Dermis microvascular lymphatic vessel endothelial cell (primary cell): ENCODE measurements around the gene NME3. TPM values are rescaled to one million over a fixed set of nuclear protein-coding genes. Genes with fewer than 3 reads are reported as not detected.

Experiments used
- DNase-seq, 2 donors: peaks; one replicate each; pipeline versions ENCODE4 v3.0.0 to v3.0.0-alpha.2; 2010; ENCODE audit warnings: low read depth in 2 of 2
- total RNA-seq: library from RNA; depleted of rRNA; stranded (reverse); fragments of >200 nt; gene quantifications from 2 replicates; pipeline ENCODE4 v1.2.1, GENCODE V29; 2014

The NME3 gene
- total RNA-seq, 1 donor from 2014 or later, result 33.0 TPM

GRCh38 chr16:1769402-1770300 is 1.7 kb downstream of the NME3 start:
- no peak for DNase-seq

DNA sequence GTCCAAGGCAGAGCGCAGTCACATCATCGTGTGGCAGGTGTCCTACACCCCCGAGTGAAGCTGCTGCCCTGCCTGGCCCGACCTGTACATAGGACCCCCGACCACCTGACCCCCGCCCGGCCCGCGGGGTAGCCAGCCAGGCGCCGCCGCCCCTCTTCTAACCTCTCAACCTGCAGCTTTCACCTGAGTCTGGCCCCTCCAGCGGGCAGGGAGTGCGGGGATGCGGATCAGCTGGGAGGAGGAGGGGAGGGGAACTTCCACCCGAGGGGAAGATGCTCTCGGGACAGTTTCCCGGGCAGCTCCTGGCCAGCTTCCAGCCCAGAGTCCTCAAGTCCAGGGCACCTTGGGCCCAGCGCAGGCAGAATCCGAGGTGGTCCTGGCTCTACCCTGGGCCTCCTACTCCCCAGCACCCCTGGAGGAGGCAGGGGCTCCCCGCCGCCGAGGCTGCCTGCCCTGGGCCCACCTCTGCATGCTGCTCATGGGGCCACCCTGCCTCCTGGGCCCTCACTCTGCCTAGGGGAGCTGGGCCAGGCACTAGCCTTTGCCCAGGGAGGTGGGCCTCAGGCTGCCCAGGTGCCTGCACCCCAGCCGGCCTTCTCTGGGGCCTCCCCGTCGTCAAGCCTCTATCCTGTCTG is 2.5 kb downstream of the NME3 start:
- no peak for DNase-seq

- no peak for DNase-seq
Observed at GRCh38 chr16:1768061-1768766, 3.1 kb downstream of the NME3 start.

- DNase-seq, result no peak
Observed at GRCh38 chr16:1767116-1767994, 4.0 kb downstream of the NME3 start.

DNA sequence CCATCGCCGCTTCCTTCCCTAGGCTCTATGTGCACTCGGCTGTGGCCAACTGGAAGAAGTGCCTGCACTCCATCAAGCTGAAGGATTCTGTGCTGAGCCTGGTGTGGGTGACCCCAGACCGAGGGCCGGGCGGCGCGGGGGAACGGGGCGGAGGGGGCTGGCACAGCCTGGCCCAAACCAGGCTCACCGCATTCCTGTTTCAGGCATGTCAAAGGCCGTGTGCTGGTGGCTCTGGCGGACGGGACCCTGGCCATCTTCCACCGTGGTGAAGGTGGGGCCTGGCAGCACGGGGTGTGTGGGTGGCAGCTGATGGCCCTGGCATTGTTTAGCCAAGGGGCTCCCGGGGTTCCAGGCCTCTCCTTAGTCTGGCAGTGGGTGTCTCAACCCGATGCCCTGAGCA is 4.6 kb downstream of the NME3 start:
- no peak for DNase-seq

GRCh38 chr16:1766231-1766630 is 5.1 kb downstream of the NME3 start:
- no peak for DNase-seq

DNA sequence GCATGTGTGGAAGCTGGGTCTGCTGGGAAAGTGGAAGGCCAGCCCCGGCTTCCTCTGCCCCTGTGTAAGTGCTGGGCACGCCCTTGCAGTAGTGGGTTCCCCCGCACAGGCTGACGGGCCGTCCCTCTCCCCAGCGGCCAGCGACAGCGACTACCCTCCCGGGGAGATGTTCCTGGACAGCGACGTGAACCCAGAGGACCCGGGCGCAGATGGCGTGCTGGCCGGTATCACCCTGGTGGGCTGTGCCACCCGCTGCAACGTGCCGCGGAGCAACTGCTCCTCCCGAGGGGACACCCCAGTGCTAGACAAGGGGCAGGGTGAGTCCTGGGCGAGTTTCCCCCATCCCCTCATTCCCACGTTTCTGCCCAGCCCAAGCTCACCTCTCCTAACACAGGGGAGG is 5.5 kb downstream of the NME3 start:
- DNase-seq, result no peak

DNA sequence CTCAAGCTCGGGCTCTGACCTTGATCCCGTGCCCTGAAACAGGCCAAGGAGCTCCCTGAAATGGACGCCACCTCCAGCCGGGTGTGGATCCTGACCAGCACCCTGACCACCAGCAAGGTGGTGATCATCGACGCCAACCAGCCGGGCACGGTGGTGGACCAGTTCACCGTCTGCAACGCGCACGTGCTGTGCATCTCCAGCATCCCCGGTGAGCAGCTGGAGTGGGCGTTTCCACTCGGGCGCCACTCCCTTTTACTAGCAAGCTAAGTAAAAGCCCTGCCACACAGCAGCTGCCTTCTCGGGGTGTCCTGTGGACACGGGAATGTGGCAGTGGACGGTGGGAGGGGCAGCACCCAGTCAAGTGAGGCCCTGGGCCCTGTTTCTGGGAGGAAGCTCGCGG is 6.4 kb downstream of the NME3 start:
- no peak for DNase-seq

DNA sequence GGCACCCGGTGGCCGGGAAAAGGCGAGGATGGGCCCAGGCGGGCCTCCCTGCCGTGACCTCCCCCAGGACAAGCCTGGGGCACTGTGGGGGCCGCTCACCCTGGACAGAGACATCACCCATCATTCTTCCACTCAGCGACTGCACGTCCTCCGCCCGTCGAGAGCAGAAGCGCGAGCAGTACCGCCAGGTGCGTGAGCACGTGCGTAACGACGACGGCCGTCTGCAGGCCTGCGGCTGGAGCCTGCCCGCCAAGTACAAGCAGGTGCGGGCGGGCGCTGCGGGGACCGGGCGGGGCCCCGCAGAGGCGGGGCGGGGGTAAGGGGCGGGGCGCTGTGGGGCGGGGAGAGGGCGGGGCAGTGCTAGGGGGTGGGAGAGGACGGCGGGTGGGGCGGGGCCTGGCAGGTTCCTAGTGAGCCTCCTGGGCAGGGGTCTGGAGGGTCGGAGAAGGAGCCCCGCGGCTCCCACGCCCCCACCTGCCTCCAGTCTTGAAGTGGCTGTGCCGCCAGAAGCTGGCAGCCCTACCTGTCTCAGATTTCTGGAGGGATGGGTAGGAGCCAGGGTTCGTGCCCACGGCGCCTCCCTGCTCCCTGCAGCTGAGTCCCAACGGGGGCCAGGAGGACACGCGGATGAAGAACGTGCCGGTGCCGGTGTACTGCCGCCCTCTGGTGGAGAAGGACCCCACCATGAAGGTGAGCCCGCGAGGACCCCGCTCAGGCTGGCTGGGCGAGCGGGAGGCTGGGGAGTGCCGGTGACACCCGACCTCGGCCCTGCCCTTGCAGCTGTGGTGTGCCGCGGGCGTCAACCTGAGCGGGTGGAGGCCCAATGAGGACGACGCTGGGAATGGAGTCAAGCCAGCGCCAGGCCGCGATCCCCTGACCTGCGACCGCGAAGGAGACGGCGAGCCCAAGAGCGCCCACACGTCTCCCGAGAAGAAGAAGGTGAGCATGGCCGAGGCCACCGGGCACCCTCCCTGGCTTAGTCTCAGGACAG is 7.5 kb downstream of the NME3 start:
- peak in 1 of 2 donors; percentile 32 for DNase-seq

GRCh38 chr16:1762879-1763520 is 8.3 kb downstream of the NME3 start:
- DNase-seq, result no peak

- DNase-seq, result no peak
Observed at GRCh38 chr16:1762196-1762878, 9.0 kb downstream of the NME3 start.

DNA sequence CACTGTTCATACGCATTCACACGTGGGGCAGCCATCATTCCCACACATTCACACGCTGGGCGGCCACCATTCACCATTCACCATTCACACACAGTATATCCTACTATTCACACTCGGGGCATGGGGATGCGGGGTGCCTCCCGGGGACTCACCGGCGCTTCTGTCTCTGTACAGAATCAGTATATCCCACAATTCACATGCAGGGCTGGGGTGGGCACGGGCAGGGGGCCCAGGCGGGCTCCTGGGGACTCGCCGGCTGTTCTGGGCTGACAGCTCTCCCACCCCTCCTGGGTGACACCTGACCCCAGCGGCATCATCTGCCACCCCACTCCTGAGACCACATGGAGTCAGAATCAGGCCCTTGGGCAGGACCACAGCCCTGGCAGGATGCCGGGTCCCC is 9.6 kb downstream of the NME3 start:
- no peak for DNase-seq

GRCh38 chr16:1760911-1761310 is 10.4 kb downstream of the NME3 start:
- no peak for DNase-seq

- DNase-seq, result no peak
Observed at GRCh38 chr16:1759511-1759910, 11.8 kb downstream of the NME3 start.

GRCh38 chr16:1758923-1759322 is 12.4 kb downstream of the NME3 start:
- DNase-seq, result no peak

GRCh38 chr16:1757714-1758461 is 13.5 kb downstream of the NME3 start:
- DNase-seq, result no peak

- no peak for DNase-seq
Observed at GRCh38 chr16:1754204-1754603, 17.1 kb downstream of the NME3 start.

DNA sequence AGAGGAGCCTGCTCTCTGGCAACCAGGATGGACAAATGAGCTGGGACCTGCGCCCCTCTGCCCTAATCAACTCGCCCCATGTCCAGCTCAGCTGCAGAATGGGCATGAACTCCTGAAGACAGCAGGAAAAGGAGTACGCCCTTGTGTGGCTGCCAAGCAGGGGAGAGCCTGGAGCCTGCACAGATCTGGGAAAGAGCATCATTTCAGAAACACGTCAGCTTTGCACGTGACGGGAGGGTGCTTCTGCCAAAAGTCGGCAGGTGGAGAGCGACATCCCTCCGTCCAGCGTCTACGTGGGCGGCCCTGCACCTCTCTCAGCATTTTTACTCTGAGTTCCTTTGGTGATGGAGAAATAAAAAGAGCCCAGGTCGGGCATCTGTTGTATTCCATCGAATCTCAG is 18.5 kb downstream of the NME3 start:
- DNase-seq, result no peak
